Smooth muscle cell (in vitro differentiated cells): ENCODE results near the gene HOXA11. TPM values are rescaled to one million over a fixed set of nuclear protein-coding genes. Genes with fewer than 3 reads are reported as not detected.

ENCODE experiments used
- DNase-seq: peaks from one replicate; lab custom pipeline; 2025; ENCODE audit not compliant: unreplicated experiment; lab: John Stamatoyannopoulos, UW
- H2AFZ ChIP-seq: fragments of 200-600 bp; sonication (generic); 2 replicates; pipeline ENCODE4 v1.6.0; 2016; ENCODE audit warnings: antibody characterized with exemption, low read depth, mild to moderate bottlenecking
- H3F3A ChIP-seq: fragments of 200-600 bp; sonication (generic); 2 replicates; pipeline ENCODE4 v1.6.0; 2017; ENCODE audit warnings: antibody characterized with exemption, low read depth
- H3K27ac ChIP-seq: fragments of 200-600 bp; sonication (generic); 2 replicates; pipeline ENCODE4 v1.5.1; 2016; ENCODE audit warnings: low read depth, mild to moderate bottlenecking
- H3K27me3 ChIP-seq: fragments of 200-600 bp; sonication (generic); 2 replicates; pipeline ENCODE4 v1.6.1; 2016; ENCODE audit warnings: low read depth, mild to moderate bottlenecking
- H3K36me3 ChIP-seq: fragments of 200-600 bp; sonication (generic); 2 replicates; pipeline ENCODE4 v1.5.1; 2016; ENCODE audit warnings: low read depth
- H3K4me1 ChIP-seq: fragments of 200-600 bp; sonication (generic); 2 replicates; pipeline ENCODE4 v1.5.1; 2016; ENCODE audit warnings: low read depth
- H3K4me2 ChIP-seq: fragments of 200-600 bp; sonication (generic); 2 replicates; pipeline ENCODE4 v1.6.0; 2016; ENCODE audit warnings: mild to moderate bottlenecking
- H3K4me3 ChIP-seq: fragments of 200-600 bp; sonication (generic); 2 replicates; pipeline ENCODE4 v1.5.1; 2016; ENCODE audit warnings: mild to moderate bottlenecking
- H3K79me2 ChIP-seq: fragments of 200-600 bp; sonication (generic); 2 replicates; pipeline ENCODE4 v1.6.0; 2016; ENCODE audit warnings: low read depth, mild to moderate bottlenecking
- H3K9ac ChIP-seq: fragments of 200-600 bp; sonication (generic); 2 replicates; pipeline ENCODE4 v1.6.0; 2016; ENCODE audit warnings: low read depth
- H3K9me3 ChIP-seq: fragments of 200-600 bp; sonication (generic); replicated peaks from 2 replicates; pipeline ENCODE4 v1.5.1; 2016; ENCODE audit warnings: low read depth
- H4K20me1 ChIP-seq: fragments of 200-600 bp; sonication (generic); 2 replicates; pipeline ENCODE4 v1.6.0; 2016; ENCODE audit warnings: low read depth
- WGBS: methylation state at CpG from one replicate; pipeline ENCODE4 v1.1.7; 2016; ENCODE audit warnings: low lambda C conversion rate; 5-methylcytosine and 5-hydroxymethylcytosine counted together
- polyA plus RNA-seq: library from polyadenylated mRNA; unstranded; fragments of >200 nt; fragmentation: Nextera tagmentation; extraction: Ambion mirVana; gene quantifications from 2 replicates; pipeline ENCODE4 v1.2.1, GENCODE V29; 2016
- total RNA-seq: library from RNA; depleted of rRNA; stranded (reverse); fragments of >200 nt; gene quantifications from 2 replicates; pipeline ENCODE4 v1.2.3, GENCODE V29; 2014
- TF ChIP-seq, protein P1 (sequence below): fragments of 200-600 bp; sonication (generic); IDR thresholded peaks from 2 replicates; pipeline ENCODE4 v1.5.1; 2017; ENCODE audit warnings: borderline replicate concordance, mild to moderate bottlenecking, antibody characterized with exemption; ENCODE audit not compliant: insufficient read depth, poor library complexity, severe bottlenecking

Gene HOXA11
- total and polyA plus RNA-seq, 2 experiments from 2014 or later: 20.3 to 27.7 TPM

DNA sequence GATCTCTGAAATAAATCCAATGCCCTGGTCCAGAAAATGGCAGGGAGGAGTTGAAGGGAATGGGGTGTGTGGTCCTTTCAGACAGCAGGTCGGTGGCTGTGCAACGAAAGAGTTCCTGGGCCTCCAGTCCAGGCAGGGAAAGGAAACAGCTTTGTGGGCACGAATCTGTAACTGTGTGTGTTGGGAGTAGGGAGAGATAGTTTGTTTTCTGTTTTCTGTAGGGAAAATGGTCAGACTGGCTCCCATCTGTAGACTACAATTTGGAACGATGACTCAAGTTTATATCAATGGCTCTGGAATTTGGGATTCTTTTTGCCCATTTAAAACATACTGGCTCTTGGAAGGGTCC is 17.1 kb downstream of the HOXA11 start:
- peak overlapping the region; percentile 88 for H3K9ac ChIP-seq
- peak overlapping the region; percentile 67 for H3K4me3 ChIP-seq
- TF ChIP-seq, protein P1, sequence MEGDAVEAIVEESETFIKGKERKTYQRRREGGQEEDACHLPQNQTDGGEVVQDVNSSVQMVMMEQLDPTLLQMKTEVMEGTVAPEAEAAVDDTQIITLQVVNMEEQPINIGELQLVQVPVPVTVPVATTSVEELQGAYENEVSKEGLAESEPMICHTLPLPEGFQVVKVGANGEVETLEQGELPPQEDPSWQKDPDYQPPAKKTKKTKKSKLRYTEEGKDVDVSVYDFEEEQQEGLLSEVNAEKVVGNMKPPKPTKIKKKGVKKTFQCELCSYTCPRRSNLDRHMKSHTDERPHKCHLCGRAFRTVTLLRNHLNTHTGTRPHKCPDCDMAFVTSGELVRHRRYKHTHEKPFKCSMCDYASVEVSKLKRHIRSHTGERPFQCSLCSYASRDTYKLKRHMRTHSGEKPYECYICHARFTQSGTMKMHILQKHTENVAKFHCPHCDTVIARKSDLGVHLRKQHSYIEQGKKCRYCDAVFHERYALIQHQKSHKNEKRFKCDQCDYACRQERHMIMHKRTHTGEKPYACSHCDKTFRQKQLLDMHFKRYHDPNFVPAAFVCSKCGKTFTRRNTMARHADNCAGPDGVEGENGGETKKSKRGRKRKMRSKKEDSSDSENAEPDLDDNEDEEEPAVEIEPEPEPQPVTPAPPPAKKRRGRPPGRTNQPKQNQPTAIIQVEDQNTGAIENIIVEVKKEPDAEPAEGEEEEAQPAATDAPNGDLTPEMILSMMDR: no peak
- DNase-seq: no peak
- peaks cover 7% of the 10 kb centered on the region for H3F3A ChIP-seq
- H3K4me2 ChIP-seq: peak overlapping the region; percentile 89
- peak overlapping the region; percentile 95 for H3K27ac ChIP-seq
- H3K4me1 ChIP-seq: no peaks in the 10 kb centered on the region
- H3K79me2 ChIP-seq: peaks cover 100% of the 10 kb centered on the region
- peaks cover 28% of the 10 kb centered on the region for H4K20me1 ChIP-seq
- H3K9me3 ChIP-seq: no peaks in the 10 kb centered on the region
- H3K27me3 ChIP-seq: peaks cover 60% of the 10 kb centered on the region
- H3K36me3 ChIP-seq: no peaks in the 10 kb centered on the region
- H2AFZ ChIP-seq: no peak overlapping the region
- 18% methylated on average over 4 of the region's 4 CpGs for WGBS

DNA sequence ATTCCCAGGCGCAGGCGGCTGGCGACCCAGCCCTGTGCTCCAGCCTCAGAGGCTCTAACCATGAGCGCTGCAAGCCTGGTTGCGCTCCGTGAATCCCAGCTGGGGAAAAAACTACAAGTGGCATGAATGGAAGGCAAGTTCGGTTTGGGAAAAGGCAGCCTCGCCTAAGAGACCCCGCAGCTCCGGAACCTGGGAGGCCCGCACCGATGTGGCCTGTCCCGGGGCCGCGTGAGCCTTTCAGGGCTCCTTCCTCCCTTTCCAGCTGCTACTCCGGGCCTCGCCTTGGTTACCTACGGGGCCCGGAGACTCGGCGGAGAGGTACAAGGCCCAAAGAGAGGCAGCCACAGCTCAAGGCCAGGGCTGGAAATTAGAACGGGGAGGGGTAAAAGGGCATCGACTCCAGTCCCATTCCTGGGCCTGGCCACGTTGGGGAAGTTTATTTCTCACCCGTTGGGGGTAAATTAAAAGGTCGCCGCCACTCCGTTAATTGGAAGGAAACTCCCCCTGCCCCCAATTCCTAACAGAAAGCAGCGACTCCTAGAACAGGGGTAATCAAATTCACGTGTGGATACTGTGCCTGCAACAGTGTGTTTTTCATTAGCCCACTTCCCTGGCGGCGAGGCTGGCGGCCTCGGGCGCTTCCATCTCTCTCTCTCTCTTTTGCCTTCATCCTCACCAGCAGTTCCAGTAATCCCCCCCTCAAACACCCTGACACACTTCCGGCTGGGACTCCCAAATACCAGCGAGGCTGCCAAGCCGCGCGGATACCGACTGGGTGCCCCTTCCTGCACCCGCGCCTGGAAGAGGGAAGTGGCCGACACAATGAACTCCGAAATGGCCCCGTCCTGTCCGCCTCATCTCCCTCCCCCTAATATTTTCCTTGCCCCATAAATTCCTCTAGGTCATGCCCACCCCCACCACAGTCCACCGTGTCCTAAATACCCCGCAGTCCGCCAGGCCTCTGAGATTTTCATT is 18.2 kb downstream of the HOXA11 start:
- no peak overlapping the region for H2AFZ ChIP-seq
- peaks cover 18% of the 10 kb centered on the region for H4K20me1 ChIP-seq
- H3K4me2 ChIP-seq: peak overlapping the region; percentile 89
- TF ChIP-seq, protein P1: no peak
- H3K27me3 ChIP-seq: peaks cover 53% of the 10 kb centered on the region
- H3K36me3 ChIP-seq: no peaks in the 10 kb centered on the region
- peaks cover 100% of the 10 kb centered on the region for H3K79me2 ChIP-seq
- H3K4me3 ChIP-seq: peak overlapping the region; percentile 67
- 8% methylated on average over 50 of the region's 50 CpGs for WGBS
- H3K27ac ChIP-seq: peak overlapping the region; percentile 95
- H3K9ac ChIP-seq: peak overlapping the region; percentile 88
- no peak for DNase-seq
- no peaks in the 10 kb centered on the region for H3K9me3 ChIP-seq
- H3K4me1 ChIP-seq: no peaks in the 10 kb centered on the region
- H3F3A ChIP-seq: peaks cover 7% of the 10 kb centered on the region

DNA sequence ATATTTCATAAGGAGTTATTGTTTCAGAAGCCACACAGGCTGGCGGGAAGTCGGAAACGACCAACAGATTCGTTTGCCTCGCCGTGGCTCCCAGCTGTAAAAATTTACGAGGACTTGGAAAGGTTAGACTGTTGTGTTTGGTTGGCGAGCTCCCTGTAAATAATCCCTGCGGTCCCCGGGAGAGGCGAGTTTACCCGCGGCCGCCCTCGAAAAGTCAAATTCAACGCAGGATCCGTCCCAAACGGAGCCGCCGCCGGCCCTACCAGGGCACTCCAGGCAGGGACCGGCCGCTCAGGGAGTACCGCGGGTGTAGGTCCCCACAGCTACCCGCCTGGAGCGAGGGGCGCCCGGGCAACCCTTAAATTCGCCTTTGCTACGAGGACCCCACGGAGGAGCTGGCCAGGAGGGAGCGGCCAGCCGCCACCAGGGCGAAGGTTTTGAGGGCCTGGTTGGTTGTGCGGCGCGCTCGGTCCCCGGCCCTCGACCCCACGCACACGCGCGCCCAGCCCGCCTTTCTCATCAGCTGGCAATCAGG is 19.0 kb downstream of the HOXA11 start:
- TF ChIP-seq, protein P1: no peak
- Histone ChIP-seq H3K27me3 (peaks cover 45% of the 10 kb centered on the region), H4K20me1 (peaks cover 11% of the 10 kb centered on the region), H2AFZ (peak overlapping the region; percentile 76), H3K27ac (peak overlapping the region; percentile 95), H3K9ac (peak overlapping the region; percentile 88), H3K9me3 (no peaks in the 10 kb centered on the region), H3K36me3 (no peaks in the 10 kb centered on the region), H3K4me2 (peak overlapping the region; percentile 89), H3K79me2 (peaks cover 93% of the 10 kb centered on the region), H3K4me3 (peak overlapping the region; percentile 67), H3K4me1 (no peaks in the 10 kb centered on the region), H3F3A (peaks cover 7% of the 10 kb centered on the region)
- WGBS: 10% methylated on average over 46 of the region's 46 CpGs
- no peak for DNase-seq
